ENCODE data around the gene FRA10AC1.

FRA10AC1 gene

GRCh38 chr10:93707623-93708022 is 5.2 kb upstream of the FRA10AC1 start:
- no peak for TF ChIP-seq ZBTB7A (IDR thresholded peaks at IDR 0.05; ENCODE audit: low read depth)
- TF ChIP-seq EP300 (IDR thresholded peaks at IDR 0.05; ENCODE audit: borderline replicate concordance) = no peak

GRCh38 chr10:93704451-93704850 is 2.1 kb upstream of the FRA10AC1 start:
- no peak for TF ChIP-seq TAF1 (IDR thresholded peaks at IDR 0.05; ENCODE audit: low read depth)

GRCh38 chr10:93703841-93704240 is 1.4 kb upstream of the FRA10AC1 start:
- no peak for TF ChIP-seq TAF1 (IDR thresholded peaks at IDR 0.05; ENCODE audit: low read depth)
- no peak for TF ChIP-seq TEAD4 (IDR thresholded peaks at IDR 0.05)
- no peak for TF ChIP-seq REST (IDR thresholded peaks at IDR 0.05; ENCODE audit: low read depth)
- no peak for TF ChIP-seq FOXM1 (IDR thresholded peaks at IDR 0.05; ENCODE audit: borderline replicate concordance, low read depth)

GRCh38 chr10:93703066-93703465 is 674 bp upstream of the FRA10AC1 start:
- no peak for TF ChIP-seq EGR1 (IDR thresholded peaks at IDR 0.05)
- no peak for TF ChIP-seq NFIC (IDR thresholded peaks at IDR 0.05)
- TF ChIP-seq USF1 (IDR thresholded peaks at IDR 0.05) = no peak
- TF ChIP-seq TCF12 (IDR thresholded peaks at IDR 0.05; ENCODE audit: low read depth) = no peak
- TF ChIP-seq CREB1 (IDR thresholded peaks at IDR 0.05; ENCODE audit: low read depth) = no peak
- no peak for TF ChIP-seq YY1 (IDR thresholded peaks at IDR 0.05; ENCODE audit: low read depth)
- no peak for TF ChIP-seq CEBPB (IDR thresholded peaks at IDR 0.05)
- no peak for TF ChIP-seq TEAD4 (IDR thresholded peaks at IDR 0.05)
- TF ChIP-seq TAF1 (IDR thresholded peaks at IDR 0.05; ENCODE audit: low read depth) = no peak
- TF ChIP-seq ZBTB7A (IDR thresholded peaks at IDR 0.05; ENCODE audit: low read depth) = no peak
- no peak for TF ChIP-seq EP300 (IDR thresholded peaks at IDR 0.05; ENCODE audit: borderline replicate concordance)
- TF ChIP-seq RAD21 (IDR thresholded peaks at IDR 0.05; ENCODE audit: low read depth) = no peak
- TF ChIP-seq REST (IDR thresholded peaks at IDR 0.05; ENCODE audit: low read depth) = no peak
- no peak for TF ChIP-seq MAX (IDR thresholded peaks at IDR 0.05)

GRCh38 chr10:93701866-93702209 is 554 bp downstream of the FRA10AC1 start:
- no peak for TF ChIP-seq EP300 (IDR thresholded peaks at IDR 0.05; ENCODE audit: borderline replicate concordance)
- no peak for TF ChIP-seq NFIC (IDR thresholded peaks at IDR 0.05)
- no peak for TF ChIP-seq ZBTB7A (IDR thresholded peaks at IDR 0.05; ENCODE audit: low read depth)
- TF ChIP-seq EGR1 (IDR thresholded peaks at IDR 0.05) = no peak
- no peak for TF ChIP-seq TEAD4 (IDR thresholded peaks at IDR 0.05)
- TF ChIP-seq CREB1 (IDR thresholded peaks at IDR 0.05; ENCODE audit: low read depth) = no peak
- no peak for TF ChIP-seq TAF1 (IDR thresholded peaks at IDR 0.05; ENCODE audit: low read depth)
- TF ChIP-seq TCF12 (IDR thresholded peaks at IDR 0.05; ENCODE audit: low read depth) = no peak
- no peak for TF ChIP-seq FOXM1 (IDR thresholded peaks at IDR 0.05; ENCODE audit: borderline replicate concordance, low read depth)
- no peak for TF ChIP-seq CEBPB (IDR thresholded peaks at IDR 0.05)

GRCh38 chr10:93697207-93697606 is 5.2 kb downstream of the FRA10AC1 start:
- TF ChIP-seq EP300 (IDR thresholded peaks at IDR 0.05; ENCODE audit: borderline replicate concordance) (no peak), MAX (IDR thresholded peaks at IDR 0.05) (no peak), USF1 (IDR thresholded peaks at IDR 0.05) (no peak), TCF12 (IDR thresholded peaks at IDR 0.05; ENCODE audit: low read depth) (no peak), CEBPB (IDR thresholded peaks at IDR 0.05) (no peak), EGR1 (IDR thresholded peaks at IDR 0.05) (no peak), NFIC (IDR thresholded peaks at IDR 0.05) (no peak), TAF1 (IDR thresholded peaks at IDR 0.05; ENCODE audit: low read depth) (no peak), FOXM1 (IDR thresholded peaks at IDR 0.05; ENCODE audit: borderline replicate concordance, low read depth) (no peak), TEAD4 (IDR thresholded peaks at IDR 0.05) (no peak), CREB1 (IDR thresholded peaks at IDR 0.05; ENCODE audit: low read depth) (no peak), RAD21 (IDR thresholded peaks at IDR 0.05; ENCODE audit: low read depth) (no peak), REST (IDR thresholded peaks at IDR 0.05; ENCODE audit: low read depth) (no peak), YY1 (IDR thresholded peaks at IDR 0.05; ENCODE audit: low read depth) (no peak), ZBTB7A (IDR thresholded peaks at IDR 0.05; ENCODE audit: low read depth) (no peak)

Measured in Ishikawa (cell line).